NT2/D1 (cell line): ENCODE data around the gene EPHA6.
"Not testable (repeated sequence)": the region's sequence is repeated elsewhere in the genome, so short reads cannot be mapped to it uniquely, and the experiment has no call there.

ENCODE experiments used
- DNase-seq: peaks from one replicate; pipeline ENCODE4 v3.0.0-alpha.2; 2011; ENCODE audit warnings: low read depth, low spot score
- H3K27me3 ChIP-seq: 2 replicates; pipeline ENCODE4 v1.6.0; 2011; ENCODE audit warnings: mild to moderate bottlenecking; ENCODE audit not compliant: insufficient read length, insufficient read depth
- H3K36me3 ChIP-seq: 2 replicates; pipeline ENCODE4 v1.6.1; 2011; ENCODE audit warnings: mild to moderate bottlenecking, low read length, mixed read lengths; ENCODE audit not compliant: insufficient read depth, insufficient read length
- H3K4me1 ChIP-seq: 2 replicates; pipeline ENCODE4 v1.5.1; 2011; ENCODE audit not compliant: insufficient read depth, insufficient read length
- H3K4me3 ChIP-seq: 2 replicates; pipeline ENCODE4 v1.5.1; 2011; ENCODE audit warnings: low read depth; ENCODE audit not compliant: insufficient read length
- H3K9ac ChIP-seq: 2 replicates; pipeline ENCODE4 v1.6.0; 2011; ENCODE audit warnings: low read depth; ENCODE audit not compliant: insufficient read length
- H3K9me3 ChIP-seq: 2 replicates; pipeline ENCODE4 v1.5.1; 2011; ENCODE audit warnings: mild to moderate bottlenecking, low read length; ENCODE audit not compliant: insufficient read depth
- SUZ12 ChIP-seq: IDR thresholded peaks from 2 replicates; pipeline ENCODE4 v1.6.1; 2011; ENCODE audit not compliant: insufficient read length, insufficient read depth; ENCODE audit errors: extremely low read depth
- YY1 ChIP-seq: IDR thresholded peaks from 2 replicates; pipeline ENCODE4 v1.6.1; 2011; ENCODE audit not compliant: insufficient read length, insufficient read depth
- ZNF274 ChIP-seq: IDR thresholded peaks from 2 replicates; pipeline ENCODE4 v1.6.1; 2011; ENCODE audit warnings: mild to moderate bottlenecking, low read depth, low read length

The EPHA6 gene

GRCh38 chr3:96915445-96915844, 101.1 kb downstream of the EPHA6 start:
- Histone ChIP-seq H3K9me3 (no peaks in the 10 kb centered on the region), H3K27me3 (no peaks in the 10 kb centered on the region), H3K4me3 (no peak overlapping the region), H3K36me3 (no peaks in the 10 kb centered on the region), H3K9ac (no peak overlapping the region), H3K4me1 (no peaks in the 10 kb centered on the region)
- TF ChIP-seq ZNF274 = no peak
- TF ChIP-seq YY1 = no peak
- TF ChIP-seq SUZ12 = no peak
- DNase-seq = no peak

GRCh38 chr3:96931119-96931862, 116.9 kb downstream of the EPHA6 start:
- DNase-seq = no peak
- no peak for TF ChIP-seq YY1

GRCh38 chr3:96942131-96942530, 127.7 kb downstream of the EPHA6 start:
- H3K9ac ChIP-seq, H3K27me3 ChIP-seq, H3K4me1 ChIP-seq, H3K36me3 ChIP-seq, H3K4me3 ChIP-seq: not testable (repeated sequence)
- peaks cover 11% of the 10 kb centered on the region for H3K9me3 ChIP-seq
- peak; percentile 42 for DNase-seq

More at GRCh38 chr3:96931119-96931862, 116.9 kb downstream of the EPHA6 start:
- Histone ChIP-seq H3K9ac (no peak overlapping the region), H3K4me1 (no peaks in the 10 kb centered on the region), H3K4me3 (no peak overlapping the region), H3K36me3 (no peaks in the 10 kb centered on the region), H3K9me3 (peaks cover 19% of the 10 kb centered on the region), H3K27me3 (no peaks in the 10 kb centered on the region)

GRCh38 chr3:96958856-96959255, 144.5 kb downstream of the EPHA6 start:
- no peaks in the 10 kb centered on the region for H3K36me3 ChIP-seq
- no peaks in the 10 kb centered on the region for H3K9me3 ChIP-seq
- TF ChIP-seq ZNF274 (no peak), SUZ12 (no peak), YY1 (no peak)
- DNase-seq = no peak
- H3K4me1 ChIP-seq = no peaks in the 10 kb centered on the region
- no peak overlapping the region for H3K9ac ChIP-seq
- no peak overlapping the region for H3K4me3 ChIP-seq
- no peaks in the 10 kb centered on the region for H3K27me3 ChIP-seq

GRCh38 chr3:96959474-96959873, 145.1 kb downstream of the EPHA6 start:
- Histone ChIP-seq H3K9ac (no peak overlapping the region), H3K36me3 (no peaks in the 10 kb centered on the region), H3K9me3 (no peaks in the 10 kb centered on the region), H3K4me3 (no peak overlapping the region), H3K4me1 (no peaks in the 10 kb centered on the region), H3K27me3 (no peaks in the 10 kb centered on the region)
- no peak for TF ChIP-seq ZNF274
- TF ChIP-seq SUZ12 = no peak
- no peak for TF ChIP-seq YY1
- no peak for DNase-seq

GRCh38 chr3:96959901-96960641, 145.7 kb downstream of the EPHA6 start:
- Histone ChIP-seq H3K4me1 (no peaks in the 10 kb centered on the region), H3K9ac (no peak overlapping the region), H3K9me3 (no peaks in the 10 kb centered on the region), H3K4me3 (no peak overlapping the region), H3K36me3 (no peaks in the 10 kb centered on the region), H3K27me3 (no peaks in the 10 kb centered on the region)
- DNase-seq = no peak
- TF ChIP-seq SUZ12 (no peak), YY1 (no peak), ZNF274 (no peak)

GRCh38 chr3:96960661-96961330, 146.4 kb downstream of the EPHA6 start:
- Histone ChIP-seq H3K36me3 (no peaks in the 10 kb centered on the region), H3K9me3 (no peaks in the 10 kb centered on the region), H3K4me3 (no peak overlapping the region), H3K4me1 (no peaks in the 10 kb centered on the region), H3K27me3 (no peaks in the 10 kb centered on the region), H3K9ac (no peak overlapping the region)
- TF ChIP-seq ZNF274 (no peak), YY1 (no peak), SUZ12 (no peak)
- no peak for DNase-seq
